Uterus (tissue), 2 donors: ENCODE results near the gene PGGHG.

Experiments used
- POLR2A ChIP-seq, 2 donors: fragments of 450-650 bp; IDR thresholded peaks; one replicate each; pipeline ENCODE4 v1.6.1; 2016; ENCODE audit warnings: antibody characterized with exemption in 2 of 2, mild to moderate bottlenecking in 1 of 2, moderate library complexity in 1 of 2
- TF ChIP-seq, protein P1 (sequence below), 4 experiments: fragments of 200-600 bp in 2 of 4; fragments of 450-650 bp in 2 of 4; sonication (generic) in 2 of 4; IDR thresholded peaks; one replicate each; pipeline ENCODE4 v1.5.1; 2016 to 2019; ENCODE audit warnings: antibody characterized with exemption in 4 of 4, mild to moderate bottlenecking in 2 of 4, moderate library complexity in 1 of 4

GRCh38 chr11:266676-267439, 22.1 kb upstream of the PGGHG start:
- TF ChIP-seq, protein P1, sequence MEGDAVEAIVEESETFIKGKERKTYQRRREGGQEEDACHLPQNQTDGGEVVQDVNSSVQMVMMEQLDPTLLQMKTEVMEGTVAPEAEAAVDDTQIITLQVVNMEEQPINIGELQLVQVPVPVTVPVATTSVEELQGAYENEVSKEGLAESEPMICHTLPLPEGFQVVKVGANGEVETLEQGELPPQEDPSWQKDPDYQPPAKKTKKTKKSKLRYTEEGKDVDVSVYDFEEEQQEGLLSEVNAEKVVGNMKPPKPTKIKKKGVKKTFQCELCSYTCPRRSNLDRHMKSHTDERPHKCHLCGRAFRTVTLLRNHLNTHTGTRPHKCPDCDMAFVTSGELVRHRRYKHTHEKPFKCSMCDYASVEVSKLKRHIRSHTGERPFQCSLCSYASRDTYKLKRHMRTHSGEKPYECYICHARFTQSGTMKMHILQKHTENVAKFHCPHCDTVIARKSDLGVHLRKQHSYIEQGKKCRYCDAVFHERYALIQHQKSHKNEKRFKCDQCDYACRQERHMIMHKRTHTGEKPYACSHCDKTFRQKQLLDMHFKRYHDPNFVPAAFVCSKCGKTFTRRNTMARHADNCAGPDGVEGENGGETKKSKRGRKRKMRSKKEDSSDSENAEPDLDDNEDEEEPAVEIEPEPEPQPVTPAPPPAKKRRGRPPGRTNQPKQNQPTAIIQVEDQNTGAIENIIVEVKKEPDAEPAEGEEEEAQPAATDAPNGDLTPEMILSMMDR (IDR thresholded peaks at IDR 0.05) = no peak
- no peak for TF ChIP-seq POLR2A (IDR thresholded peaks at IDR 0.05)
